Dermis lymphatic vessel endothelial cell (primary cell): ENCODE data around the gene LENEP. TPM values are rescaled to one million over a fixed set of nuclear protein-coding genes. Genes with fewer than 3 reads are reported as not detected.

Source experiments
- total RNA-seq: library from RNA; depleted of rRNA; stranded (reverse); fragments of >200 nt; gene quantifications from 2 replicates; pipeline ENCODE4 v1.2.1, GENCODE V29; 2014

The LENEP gene
- total RNA-seq: 0.43 TPM in 1 of 2 replicates, not detected in the other

GRCh38 chr1:154993572-154994268 is at the start of gene LENEP:
TSS of gene LENEP (plus strand) at chr1:154993586. CDS start at chr1:154993608, 22 bp downstream.

GRCh38 chr1:154955718-154956543 is 37.5 kb upstream of the LENEP start, which contains the start of gene PBXIP1:
TSS of gene PBXIP1 (minus strand) at chr1:154956099. CDS start at chr1:154953721, 2,378 bp downstream.

GRCh38 chr1:154961207-154962155 is 31.9 kb upstream of the LENEP start, which contains the start of gene PYGO2:
TSS of gene PYGO2 (minus strand) at chr1:154961782. CDS start at chr1:154961576, 206 bp downstream.

GRCh38 chr1:154970631-154971340 is 22.6 kb upstream of the LENEP start, which contains the start of gene SHC1:
TSS of gene SHC1 (minus strand) at chr1:154970747. CDS start at chr1:154970526, 221 bp downstream.

GRCh38 chr1:154974102-154974807 is 19.1 kb upstream of the LENEP start, which contains the start of gene CKS1B:
TSS of gene CKS1B (plus strand) at chr1:154974681. CDS start at chr1:154974746, 65 bp downstream.

GRCh38 chr1:154982897-154983648 is 10.3 kb upstream of the LENEP start, which contains the start of gene FLAD1:
TSS of gene FLAD1 (plus strand) at chr1:154983344. CDS start at chr1:154983695, 351 bp downstream.

GRCh38 chr1:155002464-155003226 is 9.3 kb downstream of the LENEP start, which contains the start of gene ZBTB7B:
TSS of gene ZBTB7B (plus strand) at chr1:155002802. CDS start at chr1:155014661, 11,859 bp downstream.

GRCh38 chr1:155033524-155033923 is 40.1 kb downstream of the LENEP start, which contains the start of the genes DCST1 and DCST2:
TSS of gene DCST1 (plus strand) at chr1:155033824. CDS start at chr1:155034037, 213 bp downstream.
TSS of gene DCST2 (minus strand) at chr1:155033781. CDS start at chr1:155033701, 80 bp downstream.

Other genes starting within 250 kb of the LENEP start
- 0.87 and 1.3 TPM in 2 replicates for gene KCNN3, start 123.3 kb upstream of the LENEP start, total RNA-seq
- 9.2 and 11.3 TPM in 2 replicates for gene PMVK, start 56.9 kb upstream of the LENEP start, total RNA-seq
- 109 and 117 TPM in 2 replicates for gene PBXIP1, start 37.5 kb upstream of the LENEP start, total RNA-seq
- gene PYGO2, start 31.8 kb upstream of the LENEP start, total RNA-seq: 5.3 and 5.4 TPM in 2 replicates
- 253 and 300 TPM in 2 replicates for gene SHC1, start 22.8 kb upstream of the LENEP start, total RNA-seq
- gene CKS1B, start 18.9 kb upstream of the LENEP start, total RNA-seq: 29.0 and 31.8 TPM in 2 replicates
- 16.7 and 18.6 TPM in 2 replicates for gene FLAD1, start 10.2 kb upstream of the LENEP start, total RNA-seq
- gene ZBTB7B, start 9.2 kb downstream of the LENEP start, total RNA-seq: 7.0 and 9.8 TPM in 2 replicates
- gene DCST2, start 40.2 kb downstream of the LENEP start, total RNA-seq: 0.09 and 0.11 TPM in 2 replicates
- gene DCST1, start 40.2 kb downstream of the LENEP start, total RNA-seq: not detected in 2 replicates
- gene ADAM15, start 57.7 kb downstream of the LENEP start, total RNA-seq: 97.1 and 129 TPM in 2 replicates
- 13.7 and 15.3 TPM in 2 replicates for gene EFNA4, start 70.2 kb downstream of the LENEP start, total RNA-seq
- 1.4 and 2.1 TPM in 2 replicates for gene EFNA3, start 85.3 kb downstream of the LENEP start, total RNA-seq
- gene EFNA1, start 134.3 kb downstream of the LENEP start, total RNA-seq: 172 and 255 TPM in 2 replicates
- 56.8 and 66.1 TPM in 2 replicates for gene SLC50A1, start 142.3 kb downstream of the LENEP start, total RNA-seq
- gene DPM3, start 146.9 kb downstream of the LENEP start, total RNA-seq: 28.5 and 38.7 TPM in 2 replicates
- 139 and 143 TPM in 2 replicates for gene KRTCAP2, start 179.7 kb downstream of the LENEP start, total RNA-seq
- 1.1 and 1.3 TPM in 2 replicates for gene TRIM46, start 180.3 kb downstream of the LENEP start, total RNA-seq
- gene THBS3, start 214.3 kb downstream of the LENEP start, total RNA-seq: 12.6 and 13.2 TPM in 2 replicates
- gene MTX1, start 215.1 kb downstream of the LENEP start, total RNA-seq: 23.5 and 34.1 TPM in 2 replicates